Testis (tissue), 2 donors: Measurements from ENCODE around the gene PRSS38.

Experiments used
- POLR2A ChIP-seq: fragments of 450-650 bp; IDR thresholded peaks from one replicate; pipeline ENCODE4 v1.6.1; 2017; ENCODE audit warnings: antibody characterized with exemption, mild to moderate bottlenecking, moderate library complexity
- TF ChIP-seq, protein P1 (sequence below), 3 experiments: fragments of 450-650 bp in 2 of 3; fragments of 200-600 bp in 1 of 3; sonication (generic) in 1 of 3; IDR thresholded peaks; one replicate each; pipeline ENCODE4 v1.5.1; 2016 to 2019; ENCODE audit warnings: antibody characterized with exemption in 3 of 3, mild to moderate bottlenecking in 2 of 3, moderate library complexity in 1 of 3

DNA sequence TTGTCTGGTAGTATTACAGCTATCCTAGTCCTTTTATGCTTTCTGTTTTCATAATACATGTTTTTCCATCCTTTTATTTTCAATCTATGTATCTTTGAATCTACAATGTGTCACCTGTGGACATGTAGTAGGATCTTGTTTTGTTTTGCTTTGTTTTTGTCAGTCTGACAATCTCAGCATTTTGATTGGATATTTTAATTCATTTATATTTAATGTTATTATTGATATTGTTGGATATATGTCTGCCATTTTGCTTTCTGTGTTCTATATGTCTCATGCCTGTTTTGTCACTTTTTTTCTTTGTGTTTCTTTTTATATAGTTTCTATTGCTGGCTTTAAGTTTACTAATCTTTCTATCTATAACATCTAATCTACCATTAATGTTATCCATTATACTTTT lies 11.5 kb upstream of the PRSS38 start:
- TF ChIP-seq POLR2A = no peak
- TF ChIP-seq, protein P1, sequence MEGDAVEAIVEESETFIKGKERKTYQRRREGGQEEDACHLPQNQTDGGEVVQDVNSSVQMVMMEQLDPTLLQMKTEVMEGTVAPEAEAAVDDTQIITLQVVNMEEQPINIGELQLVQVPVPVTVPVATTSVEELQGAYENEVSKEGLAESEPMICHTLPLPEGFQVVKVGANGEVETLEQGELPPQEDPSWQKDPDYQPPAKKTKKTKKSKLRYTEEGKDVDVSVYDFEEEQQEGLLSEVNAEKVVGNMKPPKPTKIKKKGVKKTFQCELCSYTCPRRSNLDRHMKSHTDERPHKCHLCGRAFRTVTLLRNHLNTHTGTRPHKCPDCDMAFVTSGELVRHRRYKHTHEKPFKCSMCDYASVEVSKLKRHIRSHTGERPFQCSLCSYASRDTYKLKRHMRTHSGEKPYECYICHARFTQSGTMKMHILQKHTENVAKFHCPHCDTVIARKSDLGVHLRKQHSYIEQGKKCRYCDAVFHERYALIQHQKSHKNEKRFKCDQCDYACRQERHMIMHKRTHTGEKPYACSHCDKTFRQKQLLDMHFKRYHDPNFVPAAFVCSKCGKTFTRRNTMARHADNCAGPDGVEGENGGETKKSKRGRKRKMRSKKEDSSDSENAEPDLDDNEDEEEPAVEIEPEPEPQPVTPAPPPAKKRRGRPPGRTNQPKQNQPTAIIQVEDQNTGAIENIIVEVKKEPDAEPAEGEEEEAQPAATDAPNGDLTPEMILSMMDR (IDR thresholded peaks at IDR 0.05) = no peak
